K562 (cell line): ENCODE measurements around the gene IPO13. TPM values are rescaled to one million over a fixed set of nuclear protein-coding genes. Genes with fewer than 3 reads are reported as not detected.
A peak's percentile ranks its signal among the peaks of the same experiment; 100 is the strongest.

Source experiments
- ATAC-seq: fragments of 200-7000 bp; cut with Tn5 transposase; 3 replicates; pipeline ENCODE4 v1.9.1; 2020; ENCODE audit warnings: moderate library complexity
- BruUV-seq: library from RNA; stranded (reverse); fragments of 400-500 nt; replicated peaks from 2 replicates; lab custom pipeline; 2021; lab: Mats Ljungman, UMichigan
- CTCF ChIA-PET: fragments of 300-600 bp; formaldehyde crosslinking; extraction: SDS; loops from one replicate; lab custom pipeline; 2021; ENCODE audit warnings: low intra/inter-chr PET ratio; lab: Yijun Ruan, JAX
- POLR2A ChIA-PET: fragments of 300-600, 350-650 bp; sonication (Branson Sonifier 250); formaldehyde crosslinking; extraction: SDS; loops from one replicate; lab custom pipeline; 2021; ENCODE audit warnings: antibody characterized with exemption, inconsistent platforms; lab: Yijun Ruan, JAX
- DNase-seq, 4 experiments: peaks; one replicate each; pipeline versions ENCODE4 v3.0.0 to v3.0.0-alpha.2; 2011 to 2018; ENCODE audit warnings: low spot score in 3 of 4, mixed read lengths in 3 of 4; ENCODE audit errors: extremely low read depth in 1 of 4
- FAIRE-seq: peaks from 2 replicates; lab custom pipeline; 2011; peaks lifted over from hg19 to GRCh38; lab: Jason Lieb, UNC
- H2AFZ ChIP-seq: 2 replicates; pipeline ENCODE4 v1.6.0; 2011; ENCODE audit warnings: low read depth, low read length, control low read depth, inconsistent platforms
- H3K27ac ChIP-seq: fragments of 200-600 bp; 3 replicates; pipeline ENCODE4 v1.8.0; 2011; ENCODE audit warnings: low read depth, mild to moderate bottlenecking, control low read depth, inconsistent platforms, low read length, moderate library complexity, mixed read lengths; ENCODE audit errors: extremely low read depth
- H3K27me3 ChIP-seq, 2 experiments: fragments of 300-600 bp in 1 of 2; 2 replicates in 1 of 2; 3 replicates in 1 of 2; pipeline versions ENCODE4 v1.6.0 to v1.8.0; 2011; ENCODE audit warnings: inconsistent platforms in 2 of 2, low read length in 2 of 2, mild to moderate bottlenecking in 1 of 2, mixed read lengths in 1 of 2, moderate library complexity in 1 of 2; ENCODE audit not compliant: control insufficient read depth in 2 of 2, insufficient read depth in 2 of 2
- H3K36me3 ChIP-seq: fragments of 300-600 bp; 3 replicates; pipeline ENCODE4 v1.8.0; 2011; ENCODE audit warnings: mild to moderate bottlenecking, low read length, inconsistent platforms; ENCODE audit not compliant: control insufficient read depth, insufficient read depth
- H3K4me1 ChIP-seq, 2 experiments: fragments of 200-600 bp in 1 of 2; replicated peaks in 1 of 2; 2 replicates in 1 of 2; 3 replicates in 1 of 2; pipeline versions ENCODE4 v1.5.1 to v1.8.0; 2011; ENCODE audit warnings: inconsistent platforms in 2 of 2, low read length in 2 of 2, mild to moderate bottlenecking in 1 of 2, mixed read lengths in 1 of 2, moderate library complexity in 1 of 2; ENCODE audit not compliant: control insufficient read depth in 2 of 2, insufficient read depth in 2 of 2
- H3K4me2 ChIP-seq: 2 replicates; pipeline ENCODE4 v1.6.1; 2011; ENCODE audit warnings: low read length, control low read depth, inconsistent platforms, mixed read lengths; ENCODE audit not compliant: insufficient read depth
- H3K4me3 ChIP-seq: fragments of 200-600 bp; sonication (generic), shearing (Covaris generic); 2 replicates; pipeline ENCODE4 v1.5.1; 2016; ENCODE audit warnings: control low read depth, inconsistent platforms
- H3K79me2 ChIP-seq: fragments of 200-600 bp; 3 replicates; pipeline ENCODE4 v1.8.0; 2011; ENCODE audit warnings: low read length, inconsistent platforms; ENCODE audit not compliant: control insufficient read depth, insufficient read depth
- H3K9ac ChIP-seq, 2 experiments: 2 replicates each; pipeline versions ENCODE4 v1.6.0 to v1.6.1; 2011; ENCODE audit warnings: low read depth in 2 of 2, low read length in 2 of 2, control low read depth in 1 of 2, inconsistent platforms in 1 of 2, mild to moderate bottlenecking in 1 of 2, mixed read lengths in 1 of 2; ENCODE audit not compliant: insufficient read depth in 1 of 2
- H3K9me1 ChIP-seq: one replicate; pipeline ENCODE4 v1.6.0; 2011; ENCODE audit warnings: inconsistent platforms, mild to moderate bottlenecking, low read length, moderate library complexity; ENCODE audit not compliant: control insufficient read depth, insufficient read depth
- H3K9me3 ChIP-seq: replicated peaks from 2 replicates; pipeline ENCODE4 v1.5.1; 2011; ENCODE audit warnings: low read depth, low read length, inconsistent platforms; ENCODE audit not compliant: control insufficient read depth, insufficient read depth
- H4K20me1 ChIP-seq: replicated peaks from 2 replicates; pipeline ENCODE4 v1.6.1; 2011; ENCODE audit warnings: low read length, inconsistent platforms, mixed read lengths; ENCODE audit not compliant: control insufficient read depth, insufficient read depth
- CBFB ChIP-seq: sonication (generic); formaldehyde crosslinking; IDR thresholded peaks from 2 replicates; pipeline ENCODE4 v1.4.0; 2020; ENCODE audit warnings: mild to moderate bottlenecking, missing genetic modification reagents
- DIDO1 ChIP-seq: fragments of 450-650 bp; IDR thresholded peaks from 2 replicates; pipeline ENCODE4 v1.6.1; 2016; ENCODE audit warnings: low read depth, missing biosample characterization, missing genetic modification characterization
- DNMT1 ChIP-seq: fragments of 450-650 bp; IDR thresholded peaks from 2 replicates; pipeline ENCODE4 v1.6.1; 2016; ENCODE audit warnings: antibody characterized with exemption, mild to moderate bottlenecking
- FOXK1 ChIP-seq: sonication (generic); formaldehyde crosslinking; IDR thresholded peaks from 2 replicates; pipeline ENCODE4 v1.8.0; 2022; ENCODE audit warnings: missing genetic modification reagents, mild to moderate bottlenecking, borderline replicate concordance
- HIVEP1 ChIP-seq: fragments of 250-450 bp; sonication (Bioruptor Pico); IDR thresholded peaks from 2 replicates; pipeline ENCODE4 v1.4.0; 2020; ENCODE audit warnings: mild to moderate bottlenecking
- HMG20A ChIP-seq: fragments of 450-650 bp; formaldehyde crosslinking; conservative IDR thresholded peaks from 2 replicates; pipeline ENCODE4 v1.4.0; 2020; ENCODE audit warnings: mild to moderate bottlenecking, mixed read lengths
- NR2C1 ChIP-seq, 2 experiments: fragments of 450-650 bp; IDR thresholded peaks; 2 replicates each; pipeline ENCODE4 v1.6.1; 2017; ENCODE audit warnings: mild to moderate bottlenecking in 2 of 2, antibody characterized with exemption in 1 of 2, inconsistent platforms in 1 of 2, missing compliant biosample characterization in 1 of 2, missing genetic modification characterization in 1 of 2
- RFX5 ChIP-seq: IDR thresholded peaks from 2 replicates; pipeline ENCODE4 v1.6.1; 2011; ENCODE audit warnings: low read depth, mild to moderate bottlenecking, improper control_type of control experiment, low read length
- SRF ChIP-seq, 2 experiments: fragments of 250-450, 450-650 bp in 1 of 2; sonication (Bioruptor Pico) in 1 of 2; sonication (generic) in 1 of 2; formaldehyde crosslinking; IDR thresholded peaks; 2 replicates each; pipeline versions ENCODE4 v1.5.0 to v1.5.1; 2020 to 2022; ENCODE audit warnings: mild to moderate bottlenecking in 1 of 2, missing genetic modification reagents in 1 of 2
- TBP ChIP-seq: optimal IDR thresholded peaks from 2 replicates; pipeline ENCODE3; 2011; ENCODE audit warnings: low read depth, low read length, improper control_type of control experiment
- ZNF212 ChIP-seq: fragments of 450-650 bp; formaldehyde crosslinking; IDR thresholded peaks from 2 replicates; pipeline ENCODE4 v1.4.0; 2020; ENCODE audit warnings: mild to moderate bottlenecking
- ZNF766 ChIP-seq: fragments of 200-800 bp; sonication (Bioruptor generic); conservative IDR thresholded peaks from 2 replicates; pipeline ENCODE4 v1.6.1; 2016; ENCODE audit warnings: missing genetic modification characterization, missing compliant biosample characterization
- WGBS: fragments of 100-300 bp; shearing (Covaris generic); methylation state at CpG from one replicate; pipeline ENCODE4 v1.1.6; 2016; ENCODE audit warnings: low coverage, mixed read lengths; ENCODE audit not compliant: insufficient coverage; ENCODE audit errors: missing lambda C conversion rate; 5-methylcytosine and 5-hydroxymethylcytosine counted together
- in situ Hi-C: fragments of 300-500 bp; cut with MboI; formaldehyde crosslinking; loops from 4 replicates; pipeline ENCODE4 v1.15.0; 2018; ENCODE audit warnings: inconsistent platforms, mixed read lengths
- intact Hi-C: fragments of 100-400 bp; cut with micrococcal nuclease; formaldehyde crosslinking; loops from 2 replicates; pipeline ENCODE4 v1.14.2; 2022
- polyA plus RNA-seq, 8 experiments: library from polyadenylated mRNA; depleted of rRNA in 4 of 8; stranded (reverse) in 5 of 8; unstranded in 3 of 8; fragments of >200 nt; fragmentation: Nextera tagmentation in 2 of 8; fragmentation: Illumina TruSeq in 1 of 8; extraction: Ambion mirVana in 2 of 8; extraction: Trizol in 1 of 8; gene quantifications; 2 replicates each; pipeline versions ENCODE4 v1.2.1 to v1.2.3, GENCODE V29; 2011 to 2014; ENCODE audit warnings: inconsistent platforms in 1 of 8, missing spikeins in 1 of 8
- total RNA-seq, 7 experiments: library from RNA; depleted of rRNA in 6 of 7; stranded (reverse); fragments of >200 nt in 6 of 7; fragmentation: Illumina TruSeq in 2 of 7; extraction: Trizol in 2 of 7; gene quantifications; 2 replicates each; pipeline versions ENCODE4 v1.2.1 to v1.2.3, GENCODE V29; 2011 to 2021; ENCODE audit warnings: low replicate concordance in 1 of 7
- TF ChIP-seq, protein P1 (sequence below): fragments of 250-450 bp; sonication (Bioruptor Pico); IDR thresholded peaks from 2 replicates; pipeline ENCODE4 v1.8.0; 2022; ENCODE audit warnings: moderate library complexity, mild to moderate bottlenecking, inconsistent platforms
- TF ChIP-seq, protein P2 (sequence below): fragments of 450-650 bp; IDR thresholded peaks from 2 replicates; pipeline ENCODE4 v1.7.1; 2018; ENCODE audit warnings: mild to moderate bottlenecking, low read depth; ENCODE audit not compliant: partially characterized antibody

IPO13 gene
- total and polyA plus RNA-seq, 9 of the 15 experiments (the other 6 are each of a cell fraction or from before 2014, with no cell fraction given): 7.0 to 30.8 (median 16.2) TPM

DNA sequence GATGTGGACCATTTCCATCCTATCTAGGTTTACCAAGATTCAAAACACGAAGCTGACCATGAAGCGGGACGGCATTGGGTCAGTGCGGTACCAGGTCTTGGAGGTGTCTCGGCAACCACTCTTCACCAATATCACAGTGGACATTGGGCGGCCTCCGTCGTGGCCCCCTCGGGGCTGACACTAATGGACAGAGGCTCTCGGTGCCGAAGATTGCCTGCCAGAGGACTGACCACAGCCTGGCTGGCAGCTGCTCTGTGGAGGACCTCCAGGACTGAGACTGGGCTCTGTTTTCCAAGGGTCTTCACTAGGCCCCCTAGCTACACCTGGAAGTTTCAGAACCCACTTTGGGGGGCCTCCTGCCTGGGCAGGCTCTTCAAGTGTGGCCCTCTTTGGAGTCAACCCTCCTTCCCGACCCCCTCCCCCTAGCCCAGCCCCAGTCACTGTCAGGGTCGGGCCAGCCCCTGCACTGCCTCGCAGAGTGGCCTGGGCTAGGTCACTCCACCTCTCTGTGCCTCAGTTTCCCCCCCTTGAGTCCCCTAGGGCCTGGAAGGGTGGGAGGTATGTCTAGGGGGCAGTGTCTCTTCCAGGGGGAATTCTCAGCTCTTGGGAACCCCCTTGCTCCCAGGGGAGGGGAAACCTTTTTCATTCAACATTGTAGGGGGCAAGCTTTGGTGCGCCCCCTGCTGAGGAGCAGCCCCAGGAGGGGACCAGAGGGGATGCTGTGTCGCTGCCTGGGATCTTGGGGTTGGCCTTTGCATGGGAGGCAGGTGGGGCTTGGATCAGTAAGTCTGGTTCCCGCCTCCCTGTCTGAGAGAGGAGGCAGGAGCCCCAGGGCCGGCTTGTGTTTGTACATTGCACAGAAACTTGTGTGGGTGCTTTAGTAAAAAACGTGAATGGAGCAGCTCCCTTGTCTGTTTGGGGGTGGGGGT is 43.8 kb downstream of the IPO13 start (continued):
- TF ChIP-seq, protein P1, sequence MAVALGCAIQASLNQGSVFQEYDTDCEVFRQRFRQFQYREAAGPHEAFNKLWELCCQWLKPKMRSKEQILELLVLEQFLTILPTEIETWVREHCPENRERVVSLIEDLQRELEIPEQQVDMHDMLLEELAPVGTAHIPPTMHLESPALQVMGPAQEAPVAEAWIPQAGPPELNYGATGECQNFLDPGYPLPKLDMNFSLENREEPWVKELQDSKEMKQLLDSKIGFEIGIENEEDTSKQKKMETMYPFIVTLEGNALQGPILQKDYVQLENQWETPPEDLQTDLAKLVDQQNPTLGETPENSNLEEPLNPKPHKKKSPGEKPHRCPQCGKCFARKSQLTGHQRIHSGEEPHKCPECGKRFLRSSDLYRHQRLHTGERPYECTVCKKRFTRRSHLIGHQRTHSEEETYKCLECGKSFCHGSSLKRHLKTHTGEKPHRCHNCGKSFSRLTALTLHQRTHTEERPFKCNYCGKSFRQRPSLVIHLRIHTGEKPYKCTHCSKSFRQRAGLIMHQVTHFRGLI (CRISPR knock-in tag): no peak

DNA sequence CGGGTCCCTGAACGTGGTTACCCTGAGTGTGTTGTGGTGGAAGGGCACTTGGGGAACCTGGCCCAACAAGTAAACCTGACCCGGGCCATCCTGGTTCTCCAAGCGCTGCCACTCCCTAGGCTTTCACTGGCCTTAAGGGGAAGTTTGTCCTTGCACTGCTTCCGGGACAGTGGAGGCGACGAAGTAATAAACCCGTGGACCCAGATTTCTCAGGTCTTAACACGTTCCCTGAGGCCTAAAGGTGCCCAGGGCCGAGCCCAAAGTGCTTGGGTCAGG is 44.4 kb downstream of the IPO13 start:
- in situ Hi-C loops (no loop called here), intact Hi-C loops (loop anchor here (2.0 to 10.0 kb wide), 3 partner anchors 16 to 304 kb away; partner anchors contain the start of gene ATP6V0B)
- no peaks in the 10 kb centered on the region for H3K79me2 ChIP-seq
- 2% methylated on average over 10 of the region's 10 CpGs for WGBS
- H2AFZ ChIP-seq: peak overlapping the region; percentile 96
- H3K4me2 ChIP-seq: peak overlapping the region; percentile 81
- peaks cover 15 to 41% of the 10 kb centered on the region in 2 experiments; a peak in 4 of 5 replicates for H3K4me1 ChIP-seq
- DNase-seq (peak in 1 of 4 experiments; percentile 35), FAIRE-seq (peak; percentile 68), ATAC-seq (no peak; the same call in 2 of the 3 replicates)
- H3K9ac ChIP-seq: peak overlapping the region; percentile 65 to 95
- CTCF ChIA-PET: interaction anchor here (0.7 to 0.8 kb wide), 2 partner anchors 202 to 763 kb away, joined by 4 to 5 read pairs; no protein-coding TSS in a partner anchor
- H3K27ac ChIP-seq: peak overlapping the region; percentile 51
- no peaks in the 10 kb centered on the region for H3K9me1 ChIP-seq
- no peaks in the 10 kb centered on the region for H4K20me1 ChIP-seq
- POLR2A ChIA-PET: interaction anchor here (1.3 kb wide), 1 partner anchor 14 kb away, joined by 4 read pairs; no protein-coding TSS in a partner anchor
- no TSS peak for BruUV-seq
- H3K27me3 ChIP-seq: no peaks in the 10 kb centered on the region
- peaks cover 14% of the 10 kb centered on the region; the same call in 2 of the 3 replicates for H3K36me3 ChIP-seq
- peak overlapping the region; percentile 74 for H3K4me3 ChIP-seq
- H3K9me3 ChIP-seq: no peaks in the 10 kb centered on the region
- TF ChIP-seq ZNF766 (CRISPR knock-in tag): 0 out of 2 replicates have a peak, but pooled peaks have one; percentile 28
- TF ChIP-seq RFX5: no peak
- peak; percentile 83; the same call in 1 of the 2 replicates for TF ChIP-seq DNMT1
- TF ChIP-seq FOXK1 (CRISPR knock-in tag): 0 out of 2 replicates have a peak, but pooled peaks have one; percentile 83
- TF ChIP-seq DIDO1 (tag): 0 out of 2 replicates have a peak, but pooled peaks have one; percentile 18
- no peak for TF ChIP-seq TBP
- TF ChIP-seq SRF (CRISPR knock-in tag; IDR thresholded peaks at IDR 0.05): no peak
- TF ChIP-seq NR2C1 (IDR thresholded peaks at IDR 0.05): peak; percentile 60; the same call in 1 of the 2 replicates
- peak; percentile 58 for TF ChIP-seq NR2C1 (tag; IDR thresholded peaks at IDR 0.05)
- TF ChIP-seq, protein P2, sequence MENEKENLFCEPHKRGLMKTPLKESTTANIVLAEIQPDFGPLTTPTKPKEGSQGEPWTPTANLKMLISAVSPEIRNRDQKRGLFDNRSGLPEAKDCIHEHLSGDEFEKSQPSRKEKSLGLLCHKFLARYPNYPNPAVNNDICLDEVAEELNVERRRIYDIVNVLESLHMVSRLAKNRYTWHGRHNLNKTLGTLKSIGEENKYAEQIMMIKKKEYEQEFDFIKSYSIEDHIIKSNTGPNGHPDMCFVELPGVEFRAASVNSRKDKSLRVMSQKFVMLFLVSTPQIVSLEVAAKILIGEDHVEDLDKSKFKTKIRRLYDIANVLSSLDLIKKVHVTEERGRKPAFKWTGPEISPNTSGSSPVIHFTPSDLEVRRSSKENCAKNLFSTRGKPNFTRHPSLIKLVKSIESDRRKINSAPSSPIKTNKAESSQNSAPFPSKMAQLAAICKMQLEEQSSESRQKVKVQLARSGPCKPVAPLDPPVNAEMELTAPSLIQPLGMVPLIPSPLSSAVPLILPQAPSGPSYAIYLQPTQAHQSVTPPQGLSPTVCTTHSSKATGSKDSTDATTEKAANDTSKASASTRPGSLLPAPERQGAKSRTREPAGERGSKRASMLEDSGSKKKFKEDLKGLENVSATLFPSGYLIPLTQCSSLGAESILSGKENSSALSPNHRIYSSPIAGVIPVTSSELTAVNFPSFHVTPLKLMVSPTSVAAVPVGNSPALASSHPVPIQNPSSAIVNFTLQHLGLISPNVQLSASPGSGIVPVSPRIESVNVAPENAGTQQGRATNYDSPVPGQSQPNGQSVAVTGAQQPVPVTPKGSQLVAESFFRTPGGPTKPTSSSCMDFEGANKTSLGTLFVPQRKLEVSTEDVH: peak; percentile 47
- no peak for TF ChIP-seq ZNF212
- 0 out of 2 replicates have a peak, but pooled peaks have one; percentile 34 for TF ChIP-seq CBFB
- TF ChIP-seq HMG20A (CRISPR knock-in tag): no peak
- no peak for TF ChIP-seq HIVEP1
